WTC11 (cell line): ENCODE data around the gene DCUN1D3.

Source experiments
- AR ChIP-seq: fragments of 250-450 bp; sonication (Bioruptor Pico); IDR thresholded peaks from 2 replicates; pipeline ENCODE4 v1.9.0; 2021; ENCODE audit warnings: mild to moderate bottlenecking
- CBFB ChIP-seq: sonication (generic); formaldehyde crosslinking; IDR thresholded peaks from 2 replicates; pipeline ENCODE4 v1.8.1; 2022; ENCODE audit warnings: mild to moderate bottlenecking, low read depth, missing genetic modification reagents
- CREB1 ChIP-seq: sonication (generic); formaldehyde crosslinking; IDR thresholded peaks from 2 replicates; pipeline ENCODE4 v1.8.0; 2023; ENCODE audit warnings: mild to moderate bottlenecking, missing genetic modification reagents
- CTCF ChIP-seq: fragments of 200-600 bp; IDR thresholded peaks from 2 replicates; pipeline ENCODE4 v1.8.0; 2022; ENCODE audit warnings: antibody characterized with exemption
- FOXJ3 ChIP-seq: sonication (generic); formaldehyde crosslinking; IDR thresholded peaks from 2 replicates; pipeline ENCODE4 v1.9.0; 2021; ENCODE audit warnings: missing genetic modification reagents, mild to moderate bottlenecking, borderline replicate concordance
- MYBL2 ChIP-seq: sonication (generic); formaldehyde crosslinking; IDR thresholded peaks from 2 replicates; pipeline ENCODE4 v1.8.1; 2023; ENCODE audit warnings: mild to moderate bottlenecking, moderate library complexity, missing genetic modification reagents
- NR1H2 ChIP-seq: sonication (generic); formaldehyde crosslinking; IDR thresholded peaks from 2 replicates; pipeline ENCODE4 v1.9.0; 2021; ENCODE audit warnings: mild to moderate bottlenecking, moderate library complexity, missing genetic modification reagents
- ZBTB43 ChIP-seq: sonication (generic); formaldehyde crosslinking; IDR thresholded peaks from 2 replicates; pipeline ENCODE4 v1.8.1; 2023; ENCODE audit warnings: mild to moderate bottlenecking, missing genetic modification reagents
- ZNF219 ChIP-seq: sonication (generic); formaldehyde crosslinking; IDR thresholded peaks from 2 replicates; pipeline ENCODE4 v1.8.0; 2023; ENCODE audit warnings: missing genetic modification reagents, mild to moderate bottlenecking, borderline replicate concordance
- TF ChIP-seq, protein P1 (sequence below): sonication (generic); formaldehyde crosslinking; IDR thresholded peaks from 2 replicates; pipeline ENCODE4 v1.8.0; 2022; ENCODE audit warnings: mild to moderate bottlenecking, missing genetic modification reagents
- TF ChIP-seq, protein P2 (sequence below): sonication (generic); formaldehyde crosslinking; IDR thresholded peaks from 2 replicates; pipeline ENCODE4 v1.8.0; 2023; ENCODE audit warnings: mild to moderate bottlenecking, missing genetic modification reagents

DNA sequence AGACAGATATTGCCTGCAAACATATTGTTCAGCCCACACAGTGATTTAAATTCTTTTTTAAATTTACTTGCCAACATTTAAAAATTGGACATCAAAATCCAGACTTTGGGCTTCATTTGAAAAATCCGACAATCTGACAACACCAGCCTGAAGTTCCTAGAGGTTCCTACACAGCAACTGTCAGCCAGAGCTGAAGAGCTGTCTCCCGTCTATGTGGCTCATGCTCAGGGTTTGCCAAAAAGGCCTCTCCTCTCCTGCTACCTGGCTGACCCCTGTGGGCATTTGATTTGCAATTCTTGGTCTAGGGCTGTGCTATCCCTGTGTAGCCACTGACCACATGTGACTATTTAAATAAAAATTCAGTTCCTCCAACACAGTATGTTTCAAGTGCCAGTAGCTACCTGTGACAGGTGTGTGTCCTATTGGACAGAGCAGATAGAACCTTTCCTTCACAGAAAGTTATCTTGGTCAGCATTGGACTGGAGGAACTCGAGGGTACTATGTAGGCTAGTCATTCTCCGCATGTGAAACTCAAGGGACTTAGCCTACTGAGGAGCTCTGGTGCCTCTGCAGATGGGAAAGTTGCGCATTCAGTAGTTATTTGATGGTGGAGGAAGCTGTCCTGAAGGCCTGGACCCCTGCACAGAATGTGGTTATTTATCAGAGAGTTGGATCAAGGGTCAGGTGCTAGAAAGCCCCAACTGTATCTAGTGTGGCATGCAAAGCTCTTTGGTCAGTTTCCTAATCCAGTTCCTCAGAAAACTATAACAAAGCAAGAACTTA is 3.1 kb upstream of the DCUN1D3 start:
- TF ChIP-seq NR1H2 (CRISPR knock-in tag) (no peak), ZBTB43 (no peak), CTCF (no peak), AR (no peak), CREB1 (no peak), ZNF219 (CRISPR knock-in tag) (no peak), FOXJ3 (CRISPR knock-in tag) (no peak), CBFB (CRISPR knock-in tag) (no peak), MYBL2 (CRISPR knock-in tag) (no peak)
- TF ChIP-seq, protein P1, sequence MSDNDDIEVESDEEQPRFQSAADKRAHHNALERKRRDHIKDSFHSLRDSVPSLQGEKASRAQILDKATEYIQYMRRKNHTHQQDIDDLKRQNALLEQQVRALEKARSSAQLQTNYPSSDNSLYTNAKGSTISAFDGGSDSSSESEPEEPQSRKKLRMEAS, result no peak
- TF ChIP-seq, protein P2, sequence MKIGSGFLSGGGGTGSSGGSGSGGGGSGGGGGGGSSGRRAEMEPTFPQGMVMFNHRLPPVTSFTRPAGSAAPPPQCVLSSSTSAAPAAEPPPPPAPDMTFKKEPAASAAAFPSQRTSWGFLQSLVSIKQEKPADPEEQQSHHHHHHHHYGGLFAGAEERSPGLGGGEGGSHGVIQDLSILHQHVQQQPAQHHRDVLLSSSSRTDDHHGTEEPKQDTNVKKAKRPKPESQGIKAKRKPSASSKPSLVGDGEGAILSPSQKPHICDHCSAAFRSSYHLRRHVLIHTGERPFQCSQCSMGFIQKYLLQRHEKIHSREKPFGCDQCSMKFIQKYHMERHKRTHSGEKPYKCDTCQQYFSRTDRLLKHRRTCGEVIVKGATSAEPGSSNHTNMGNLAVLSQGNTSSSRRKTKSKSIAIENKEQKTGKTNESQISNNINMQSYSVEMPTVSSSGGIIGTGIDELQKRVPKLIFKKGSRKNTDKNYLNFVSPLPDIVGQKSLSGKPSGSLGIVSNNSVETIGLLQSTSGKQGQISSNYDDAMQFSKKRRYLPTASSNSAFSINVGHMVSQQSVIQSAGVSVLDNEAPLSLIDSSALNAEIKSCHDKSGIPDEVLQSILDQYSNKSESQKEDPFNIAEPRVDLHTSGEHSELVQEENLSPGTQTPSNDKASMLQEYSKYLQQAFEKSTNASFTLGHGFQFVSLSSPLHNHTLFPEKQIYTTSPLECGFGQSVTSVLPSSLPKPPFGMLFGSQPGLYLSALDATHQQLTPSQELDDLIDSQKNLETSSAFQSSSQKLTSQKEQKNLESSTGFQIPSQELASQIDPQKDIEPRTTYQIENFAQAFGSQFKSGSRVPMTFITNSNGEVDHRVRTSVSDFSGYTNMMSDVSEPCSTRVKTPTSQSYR, result no peak
